ENCODE data around the gene FOSL1.

The FOSL1 gene

GRCh38 chr11:65900125-65900898, at the start of gene FOSL1:
FOSL1 (minus strand) TSS chr11:65900388; CDS start chr11:65900339, 49 bp downstream.
- DNase-seq, result no peak

- DNase-seq, result no peak
These were observed 47.5 kb upstream of the FOSL1 start for GRCh38 chr11:65947603-65948125.

- DNase-seq, result no peak
These were observed 46.9 kb upstream of the FOSL1 start for GRCh38 chr11:65947133-65947532.

- DNase-seq, result no peak
These were observed 46.5 kb upstream of the FOSL1 start for GRCh38 chr11:65946655-65947054.

GRCh38 chr11:65945941-65946558, 45.9 kb upstream of the FOSL1 start:
- no peak for DNase-seq

- no peak for DNase-seq
These were observed 45.3 kb upstream of the FOSL1 start, which contains the start of gene TSGA10IP for GRCh38 chr11:65945430-65945911. TSGA10IP (plus strand) TSS chr11:65945480; CDS start chr11:65945676, 196 bp downstream.

- no peak for DNase-seq
These were observed 44.6 kb upstream of the FOSL1 start for GRCh38 chr11:65944767-65945166.

- no peak for DNase-seq
These were observed 44.0 kb upstream of the FOSL1 start for GRCh38 chr11:65944191-65944590.

- DNase-seq, result no peak
These were observed 42.3 kb upstream of the FOSL1 start for GRCh38 chr11:65942531-65942930.

GRCh38 chr11:65941720-65942310, 41.6 kb upstream of the FOSL1 start:
- DNase-seq, result no peak

GRCh38 chr11:65937766-65938165, 37.6 kb upstream of the FOSL1 start:
- no peak for DNase-seq

- no peak for DNase-seq
These were observed 33.8 kb upstream of the FOSL1 start for GRCh38 chr11:65934014-65934413.

- DNase-seq, result no peak
These were observed 32.4 kb upstream of the FOSL1 start for GRCh38 chr11:65932558-65932919.

- no peak for DNase-seq
These were observed 31.8 kb upstream of the FOSL1 start for GRCh38 chr11:65931773-65932557.

GRCh38 chr11:65928667-65929066, 28.5 kb upstream of the FOSL1 start:
- no peak for DNase-seq

GRCh38 chr11:65927904-65928397, 27.8 kb upstream of the FOSL1 start:
- peak; percentile 60 for DNase-seq

- DNase-seq, result no peak
These were observed 25.2 kb upstream of the FOSL1 start for GRCh38 chr11:65925397-65925796.

GRCh38 chr11:65922565-65922964, 22.4 kb upstream of the FOSL1 start:
- no peak for DNase-seq

- no peak for DNase-seq
These were observed 21.7 kb upstream of the FOSL1 start for GRCh38 chr11:65921876-65922275.

GRCh38 chr11:65921033-65921555, 20.9 kb upstream of the FOSL1 start:
- DNase-seq, result no peak

- DNase-seq, result no peak
These were observed 20.2 kb upstream of the FOSL1 start for GRCh38 chr11:65920372-65920802.
